ENCODE measurements around the gene ADAP1.

DNA sequence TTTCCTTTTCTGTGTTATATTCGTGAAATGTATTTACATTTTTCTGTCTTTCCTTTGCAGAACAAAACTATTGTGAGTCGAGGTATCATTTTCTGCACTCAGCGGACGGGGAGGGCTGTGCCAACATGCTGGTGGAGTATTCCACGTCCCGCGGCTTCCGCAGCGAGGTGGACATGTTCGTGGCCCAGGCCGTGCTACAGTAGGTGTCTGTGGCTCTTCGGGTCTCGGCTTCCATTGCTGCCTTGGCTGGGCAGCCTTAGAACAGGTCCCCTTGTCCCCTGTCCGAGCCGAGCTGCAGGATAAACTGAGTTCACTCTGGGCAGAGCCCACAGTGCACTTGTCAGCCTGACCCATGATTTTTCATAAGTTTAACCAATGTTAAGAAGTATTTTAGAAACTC, 63.6 kb downstream of the ADAP1 start:
- TF ChIP-seq, protein P1, sequence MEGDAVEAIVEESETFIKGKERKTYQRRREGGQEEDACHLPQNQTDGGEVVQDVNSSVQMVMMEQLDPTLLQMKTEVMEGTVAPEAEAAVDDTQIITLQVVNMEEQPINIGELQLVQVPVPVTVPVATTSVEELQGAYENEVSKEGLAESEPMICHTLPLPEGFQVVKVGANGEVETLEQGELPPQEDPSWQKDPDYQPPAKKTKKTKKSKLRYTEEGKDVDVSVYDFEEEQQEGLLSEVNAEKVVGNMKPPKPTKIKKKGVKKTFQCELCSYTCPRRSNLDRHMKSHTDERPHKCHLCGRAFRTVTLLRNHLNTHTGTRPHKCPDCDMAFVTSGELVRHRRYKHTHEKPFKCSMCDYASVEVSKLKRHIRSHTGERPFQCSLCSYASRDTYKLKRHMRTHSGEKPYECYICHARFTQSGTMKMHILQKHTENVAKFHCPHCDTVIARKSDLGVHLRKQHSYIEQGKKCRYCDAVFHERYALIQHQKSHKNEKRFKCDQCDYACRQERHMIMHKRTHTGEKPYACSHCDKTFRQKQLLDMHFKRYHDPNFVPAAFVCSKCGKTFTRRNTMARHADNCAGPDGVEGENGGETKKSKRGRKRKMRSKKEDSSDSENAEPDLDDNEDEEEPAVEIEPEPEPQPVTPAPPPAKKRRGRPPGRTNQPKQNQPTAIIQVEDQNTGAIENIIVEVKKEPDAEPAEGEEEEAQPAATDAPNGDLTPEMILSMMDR (IDR thresholded peaks at IDR 0.05): no peak
- TF ChIP-seq POLR2A (IDR thresholded peaks at IDR 0.05; ENCODE audit: low read depth) (no peak), EP300 (IDR thresholded peaks at IDR 0.05) (no peak), POLR2AphosphoS5 (IDR thresholded peaks at IDR 0.05) (no peak)
